ENCODE data around the gene KIRREL3.

The KIRREL3 gene

DNA sequence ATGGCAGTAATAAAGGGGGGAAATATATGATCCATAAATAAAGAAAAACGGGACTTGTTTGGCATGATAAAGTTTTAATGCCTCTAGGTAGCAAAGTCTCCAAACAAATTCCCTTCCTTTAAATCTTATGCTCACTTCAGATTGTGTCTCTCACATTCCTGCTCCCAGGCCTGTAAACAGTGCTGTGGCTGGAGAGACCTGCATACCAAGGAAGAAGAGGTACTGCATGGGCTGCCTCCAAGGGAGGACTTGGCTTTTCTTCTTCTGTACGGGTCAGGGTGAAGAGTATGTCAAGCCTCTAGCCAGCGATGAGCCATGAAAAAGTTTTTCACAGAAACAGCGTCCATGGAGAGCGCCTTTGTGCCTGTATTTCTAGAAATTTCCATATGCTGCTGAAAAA is 161.8 kb downstream of the KIRREL3 start:
- TF ChIP-seq, protein P1, sequence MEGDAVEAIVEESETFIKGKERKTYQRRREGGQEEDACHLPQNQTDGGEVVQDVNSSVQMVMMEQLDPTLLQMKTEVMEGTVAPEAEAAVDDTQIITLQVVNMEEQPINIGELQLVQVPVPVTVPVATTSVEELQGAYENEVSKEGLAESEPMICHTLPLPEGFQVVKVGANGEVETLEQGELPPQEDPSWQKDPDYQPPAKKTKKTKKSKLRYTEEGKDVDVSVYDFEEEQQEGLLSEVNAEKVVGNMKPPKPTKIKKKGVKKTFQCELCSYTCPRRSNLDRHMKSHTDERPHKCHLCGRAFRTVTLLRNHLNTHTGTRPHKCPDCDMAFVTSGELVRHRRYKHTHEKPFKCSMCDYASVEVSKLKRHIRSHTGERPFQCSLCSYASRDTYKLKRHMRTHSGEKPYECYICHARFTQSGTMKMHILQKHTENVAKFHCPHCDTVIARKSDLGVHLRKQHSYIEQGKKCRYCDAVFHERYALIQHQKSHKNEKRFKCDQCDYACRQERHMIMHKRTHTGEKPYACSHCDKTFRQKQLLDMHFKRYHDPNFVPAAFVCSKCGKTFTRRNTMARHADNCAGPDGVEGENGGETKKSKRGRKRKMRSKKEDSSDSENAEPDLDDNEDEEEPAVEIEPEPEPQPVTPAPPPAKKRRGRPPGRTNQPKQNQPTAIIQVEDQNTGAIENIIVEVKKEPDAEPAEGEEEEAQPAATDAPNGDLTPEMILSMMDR (conservative IDR thresholded peaks at IDR 0.05; ENCODE audit: low read depth, low read length), result no peak
- Histone ChIP-seq H4K20me1 (ENCODE audit: insufficient read depth) (no peaks in the 10 kb centered on the region), H2AFZ (ENCODE audit: low read depth) (no peak overlapping the region), H3K27ac (no peak overlapping the region), H3K36me3 (ENCODE audit: insufficient read depth) (no peaks in the 10 kb centered on the region), H3K27me3 (ENCODE audit: insufficient read depth, low read depth) (no peaks in the 10 kb centered on the region), H3K4me2 (no peak overlapping the region), H3K79me2 (ENCODE audit: insufficient read depth, low read depth) (no peaks in the 10 kb centered on the region), H3K4me3 (IDR thresholded peaks at IDR 0.05; ENCODE audit: insufficient read depth, low read depth, low read length) (no peak overlapping the region), H3K4me1 (ENCODE audit: low read depth, poor library complexity, severe bottlenecking) (no peaks in the 10 kb centered on the region), H3K9ac (no peak overlapping the region)

DNA sequence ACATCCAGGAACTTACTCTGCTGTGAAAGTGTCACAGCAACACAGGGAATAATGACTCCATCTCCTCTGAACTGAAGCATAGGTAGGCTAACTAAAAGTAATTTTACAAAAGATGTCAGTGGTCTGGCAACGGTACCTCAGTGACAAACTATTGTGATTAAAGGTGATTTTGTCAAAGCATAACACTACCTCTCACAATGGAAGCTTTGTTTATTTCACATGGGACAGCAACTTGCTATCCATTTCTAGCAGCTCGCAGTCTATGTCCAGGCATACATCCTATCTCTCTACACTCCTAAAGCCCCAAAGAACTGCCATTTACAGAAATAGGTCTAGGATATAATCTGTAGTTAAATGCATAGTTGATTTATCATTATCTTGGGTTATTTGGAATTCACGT is 163.0 kb downstream of the KIRREL3 start:
- no peaks in the 10 kb centered on the region for H3K27me3 ChIP-seq (ENCODE audit: insufficient read depth, low read depth)
- H3K4me1 ChIP-seq (ENCODE audit: low read depth, poor library complexity, severe bottlenecking), result no peaks in the 10 kb centered on the region
- H3K9ac ChIP-seq, result no peak overlapping the region
- H2AFZ ChIP-seq (ENCODE audit: low read depth), result no peak overlapping the region
- no peaks in the 10 kb centered on the region for H4K20me1 ChIP-seq (ENCODE audit: insufficient read depth)
- no peak overlapping the region for H3K4me2 ChIP-seq
- H3K36me3 ChIP-seq (ENCODE audit: insufficient read depth), result no peaks in the 10 kb centered on the region
- H3K4me3 ChIP-seq (IDR thresholded peaks at IDR 0.05; ENCODE audit: insufficient read depth, low read depth, low read length), result no peak overlapping the region
- no peak overlapping the region for H3K27ac ChIP-seq
- TF ChIP-seq, protein P1 (conservative IDR thresholded peaks at IDR 0.05; ENCODE audit: low read depth, low read length), result no peak
- no peaks in the 10 kb centered on the region for H3K79me2 ChIP-seq (ENCODE audit: insufficient read depth, low read depth)

DNA sequence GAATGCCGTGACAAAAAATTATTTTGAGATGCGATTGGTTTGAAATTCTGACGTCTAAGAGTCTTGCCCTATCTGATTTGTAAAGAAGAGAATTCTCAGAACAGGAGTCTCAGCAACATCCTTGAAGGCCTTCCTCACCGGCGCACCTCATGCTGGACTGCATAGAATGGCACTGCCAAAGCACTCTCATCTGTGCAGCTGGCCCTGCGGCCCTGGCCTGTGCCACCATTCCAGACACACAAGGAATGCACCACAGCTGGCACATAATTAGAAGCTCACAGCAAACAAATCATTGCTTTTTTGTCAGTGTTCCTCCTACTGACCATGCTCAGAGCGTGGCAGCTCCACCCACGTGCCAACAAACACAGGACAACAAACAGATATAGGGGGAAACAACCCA is 166.0 kb downstream of the KIRREL3 start:
- Histone ChIP-seq H3K4me3 (IDR thresholded peaks at IDR 0.05; ENCODE audit: insufficient read depth, low read depth, low read length) (no peak overlapping the region), H3K27me3 (ENCODE audit: insufficient read depth, low read depth) (no peaks in the 10 kb centered on the region), H3K4me1 (ENCODE audit: low read depth, poor library complexity, severe bottlenecking) (no peaks in the 10 kb centered on the region), H3K79me2 (ENCODE audit: insufficient read depth, low read depth) (no peaks in the 10 kb centered on the region), H4K20me1 (ENCODE audit: insufficient read depth) (no peaks in the 10 kb centered on the region), H3K9ac (no peak overlapping the region), H3K4me2 (no peak overlapping the region), H2AFZ (ENCODE audit: low read depth) (no peak overlapping the region), H3K27ac (no peak overlapping the region), H3K36me3 (ENCODE audit: insufficient read depth) (no peaks in the 10 kb centered on the region)
- TF ChIP-seq, protein P1 (conservative IDR thresholded peaks at IDR 0.05; ENCODE audit: low read depth, low read length), result no peak

DNA sequence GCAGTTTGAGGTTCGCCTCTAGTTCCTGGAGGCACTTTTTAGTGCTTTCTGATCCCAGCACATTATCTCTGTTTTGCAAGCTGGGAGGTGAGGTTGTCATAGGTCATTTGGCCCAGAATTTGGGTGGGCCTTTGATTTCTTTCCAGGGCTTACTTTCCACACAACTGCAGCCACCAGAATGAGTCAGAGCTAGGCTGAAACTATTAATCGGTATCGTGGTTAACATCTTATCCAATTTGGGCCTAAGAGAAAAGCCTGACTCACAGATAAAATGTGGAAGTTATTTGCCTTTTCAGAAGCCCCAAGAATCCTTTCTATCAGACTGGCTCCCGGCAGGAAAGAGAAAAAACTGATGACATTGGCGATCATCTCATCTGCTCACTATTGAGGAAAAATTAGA is 166.4 kb downstream of the KIRREL3 start:
- H3K27me3 ChIP-seq (ENCODE audit: insufficient read depth, low read depth), result no peaks in the 10 kb centered on the region
- H3K4me2 ChIP-seq, result no peak overlapping the region
- TF ChIP-seq, protein P1 (conservative IDR thresholded peaks at IDR 0.05; ENCODE audit: low read depth, low read length), result no peak
- no peaks in the 10 kb centered on the region for H3K36me3 ChIP-seq (ENCODE audit: insufficient read depth)
- no peak overlapping the region for H3K9ac ChIP-seq
- no peaks in the 10 kb centered on the region for H4K20me1 ChIP-seq (ENCODE audit: insufficient read depth)
- H3K79me2 ChIP-seq (ENCODE audit: insufficient read depth, low read depth), result no peaks in the 10 kb centered on the region
- H3K4me3 ChIP-seq (IDR thresholded peaks at IDR 0.05; ENCODE audit: insufficient read depth, low read depth, low read length), result no peak overlapping the region
- no peak overlapping the region for H2AFZ ChIP-seq (ENCODE audit: low read depth)
- H3K4me1 ChIP-seq (ENCODE audit: low read depth, poor library complexity, severe bottlenecking), result no peaks in the 10 kb centered on the region
- no peak overlapping the region for H3K27ac ChIP-seq
